GM12874 (cell line): ENCODE results near the gene EPHA3.

Source experiments
- TF ChIP-seq, protein P1 (sequence below): IDR thresholded peaks from 2 replicates; pipeline ENCODE4 v1.5.1; 2011; ENCODE audit warnings: low read depth, mild to moderate bottlenecking, control low read depth, low read length, moderate library complexity; ENCODE audit not compliant: insufficient read depth

The EPHA3 gene

DNA sequence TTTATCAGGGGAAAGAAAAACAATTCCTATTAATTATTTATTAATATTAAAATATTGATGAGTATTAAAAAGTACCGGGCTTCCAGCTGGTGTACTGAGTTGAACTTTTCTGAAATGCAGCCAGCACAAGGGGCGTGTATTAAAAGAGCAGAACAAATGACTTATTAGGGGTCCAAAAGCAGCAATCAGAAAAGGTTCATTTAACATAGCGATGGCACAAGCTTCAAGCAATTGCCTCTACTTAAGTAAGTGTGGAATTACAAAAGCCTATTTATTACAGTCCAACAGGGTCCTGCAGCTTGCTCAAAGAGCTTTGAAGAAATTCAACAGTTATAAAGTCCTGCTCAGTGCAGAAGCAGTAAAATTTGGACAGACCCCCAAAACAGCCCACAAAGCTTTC lies 285.6 kb downstream of the EPHA3 start:
- TF ChIP-seq, protein P1, sequence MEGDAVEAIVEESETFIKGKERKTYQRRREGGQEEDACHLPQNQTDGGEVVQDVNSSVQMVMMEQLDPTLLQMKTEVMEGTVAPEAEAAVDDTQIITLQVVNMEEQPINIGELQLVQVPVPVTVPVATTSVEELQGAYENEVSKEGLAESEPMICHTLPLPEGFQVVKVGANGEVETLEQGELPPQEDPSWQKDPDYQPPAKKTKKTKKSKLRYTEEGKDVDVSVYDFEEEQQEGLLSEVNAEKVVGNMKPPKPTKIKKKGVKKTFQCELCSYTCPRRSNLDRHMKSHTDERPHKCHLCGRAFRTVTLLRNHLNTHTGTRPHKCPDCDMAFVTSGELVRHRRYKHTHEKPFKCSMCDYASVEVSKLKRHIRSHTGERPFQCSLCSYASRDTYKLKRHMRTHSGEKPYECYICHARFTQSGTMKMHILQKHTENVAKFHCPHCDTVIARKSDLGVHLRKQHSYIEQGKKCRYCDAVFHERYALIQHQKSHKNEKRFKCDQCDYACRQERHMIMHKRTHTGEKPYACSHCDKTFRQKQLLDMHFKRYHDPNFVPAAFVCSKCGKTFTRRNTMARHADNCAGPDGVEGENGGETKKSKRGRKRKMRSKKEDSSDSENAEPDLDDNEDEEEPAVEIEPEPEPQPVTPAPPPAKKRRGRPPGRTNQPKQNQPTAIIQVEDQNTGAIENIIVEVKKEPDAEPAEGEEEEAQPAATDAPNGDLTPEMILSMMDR, result no peak

DNA sequence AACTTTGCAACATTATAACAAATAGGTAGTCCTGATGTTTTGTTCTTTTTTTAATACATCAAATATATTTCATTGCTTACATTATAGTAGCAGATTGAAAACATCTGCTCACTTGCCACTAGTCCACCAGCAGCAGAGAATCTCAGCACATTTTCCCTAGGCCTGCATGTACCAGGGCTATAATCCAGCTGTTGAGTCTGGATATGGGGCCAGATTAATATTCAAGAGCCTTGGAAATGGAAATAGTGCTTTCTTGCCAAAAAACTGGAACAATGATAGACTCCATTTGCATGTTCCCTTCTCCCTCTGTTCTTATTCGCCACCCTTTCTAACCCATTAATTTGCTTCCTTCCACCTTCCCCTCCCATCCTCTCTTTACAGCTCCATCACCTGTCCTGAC lies 288.0 kb downstream of the EPHA3 start:
- TF ChIP-seq, protein P1, result no peak

DNA sequence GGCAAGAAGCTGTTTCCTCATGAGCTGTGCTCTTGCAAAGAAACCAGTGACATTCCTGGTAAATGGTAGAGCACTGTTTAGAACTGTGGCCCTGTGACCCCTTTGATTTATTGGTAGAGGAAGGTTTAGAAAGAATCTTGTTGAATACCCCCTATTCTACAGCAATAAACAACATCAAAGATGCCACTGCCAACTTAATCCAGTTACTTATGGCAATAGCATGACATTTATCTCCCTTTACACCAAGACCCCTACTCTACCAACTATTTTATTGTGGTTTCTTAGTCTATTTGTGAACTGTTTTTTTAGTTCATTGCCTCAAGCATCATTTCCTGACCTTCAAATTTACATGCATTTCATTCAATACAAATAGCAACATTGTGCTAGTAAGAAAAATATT lies 288.6 kb downstream of the EPHA3 start:
- TF ChIP-seq, protein P1, result no peak

DNA sequence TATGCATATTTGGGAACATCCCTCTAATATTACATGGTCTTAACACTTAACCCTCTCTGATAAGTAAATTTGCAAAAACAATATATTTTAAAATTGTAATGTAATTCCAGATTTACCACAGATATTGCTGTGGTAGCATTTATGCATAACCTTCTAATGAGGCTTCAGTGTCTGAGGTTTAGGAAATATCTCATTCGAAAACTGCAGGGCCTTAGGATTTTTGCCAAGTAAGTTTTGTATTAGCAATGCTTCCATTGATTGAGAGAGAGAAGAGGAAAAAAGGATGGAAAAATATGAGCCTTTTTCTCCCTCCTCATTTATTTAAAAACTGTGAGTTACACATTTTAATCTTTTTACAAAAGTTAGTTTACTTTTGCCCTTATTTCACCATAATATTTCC lies 294.6 kb downstream of the EPHA3 start:
- TF ChIP-seq, protein P1, result no peak

DNA sequence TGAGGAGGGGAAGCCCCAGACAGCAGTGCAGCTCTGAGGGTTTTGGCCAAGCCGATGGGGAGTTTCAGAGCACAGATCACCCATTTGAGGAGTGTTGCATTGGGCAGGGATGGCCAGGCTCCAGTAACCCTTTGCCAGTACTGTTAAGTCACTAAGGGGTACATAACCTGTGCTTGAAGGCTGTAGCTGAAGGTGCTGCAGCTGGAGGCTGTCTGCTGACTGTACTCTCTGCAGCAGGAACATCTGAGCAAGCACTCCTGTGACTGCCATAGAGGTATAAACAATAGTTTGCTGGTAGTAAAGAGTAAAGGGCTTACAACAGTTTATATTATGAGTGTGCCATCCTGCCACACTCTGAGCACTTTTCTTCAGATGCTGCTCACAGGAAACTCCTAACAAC lies 297.8 kb downstream of the EPHA3 start:
- TF ChIP-seq, protein P1, result no peak

DNA sequence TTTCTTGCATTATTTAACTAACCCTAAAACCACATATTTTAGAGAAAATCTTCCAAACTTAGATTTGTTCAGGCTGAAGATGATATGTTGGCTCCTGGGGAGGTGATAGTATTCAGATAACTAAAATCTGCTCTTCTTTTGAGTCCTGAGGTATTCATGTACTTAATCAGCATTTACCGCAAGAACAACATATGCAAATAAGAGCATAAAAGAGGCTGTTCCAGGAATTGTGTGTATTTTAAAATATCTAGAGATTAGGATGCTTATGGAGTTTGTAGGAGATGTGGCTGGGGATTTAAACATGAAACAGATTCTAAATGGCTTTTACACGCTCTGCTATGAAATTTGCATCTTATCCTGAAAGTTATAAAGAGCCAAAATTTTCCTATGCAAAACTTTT lies 298.2 kb downstream of the EPHA3 start:
- TF ChIP-seq, protein P1, result no peak

DNA sequence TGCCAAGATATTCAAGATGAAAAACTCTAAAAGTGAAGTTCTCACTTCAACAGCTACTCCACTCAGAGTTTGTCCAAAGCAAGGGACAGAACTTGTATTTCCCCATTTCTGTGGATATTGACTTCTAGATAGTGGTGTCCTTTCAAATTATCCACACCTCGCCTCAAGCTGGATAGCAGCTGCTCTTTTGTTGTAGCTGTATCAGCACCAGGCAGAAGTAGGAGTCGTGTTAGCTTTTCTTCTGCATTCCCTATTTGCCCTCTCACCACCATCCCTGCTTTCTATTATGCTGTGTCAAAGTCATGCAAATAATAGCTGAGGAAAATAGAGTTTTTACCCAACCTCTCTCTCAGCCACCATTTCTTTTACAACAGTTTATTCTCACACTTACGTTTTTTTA lies 303.8 kb downstream of the EPHA3 start:
- TF ChIP-seq, protein P1, result no peak

DNA sequence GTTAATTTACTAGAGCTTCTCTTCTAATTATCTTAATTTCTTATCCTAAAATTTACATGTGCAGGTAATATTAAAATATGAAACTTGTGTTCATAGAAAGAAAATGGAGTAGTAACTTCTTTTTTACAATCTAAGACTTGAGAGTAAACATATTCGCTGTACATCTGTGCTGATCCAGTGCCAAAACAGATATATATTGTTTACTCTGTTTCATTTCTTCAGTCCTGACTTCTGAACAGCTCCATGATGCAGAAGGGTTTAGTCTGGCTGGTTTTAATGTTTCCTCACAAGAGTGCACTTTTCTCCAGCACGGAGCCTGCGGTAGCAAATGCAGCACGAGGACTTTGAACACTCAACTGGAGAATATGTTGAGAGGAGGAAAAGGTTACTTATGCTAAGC lies 306.8 kb downstream of the EPHA3 start:
- TF ChIP-seq, protein P1, result no peak
